Stimulated activated CD4-positive, alpha-beta T cell treated with anti-CD3 and anti-CD28 coated beads, Interleukin-12 subunit alpha, Interleukin-12 subunit beta, amount 100 ng/mL, for 48 hours (primary cell): ENCODE measurements around the gene PLN.

ENCODE experiments used
- DNase-seq, 3 donors: peaks; one replicate each; pipeline ENCODE4 v3.0.0-alpha.2; 2020; ENCODE audit warnings: low read depth in 2 of 3, low spot score in 1 of 3

PLN gene

DNA sequence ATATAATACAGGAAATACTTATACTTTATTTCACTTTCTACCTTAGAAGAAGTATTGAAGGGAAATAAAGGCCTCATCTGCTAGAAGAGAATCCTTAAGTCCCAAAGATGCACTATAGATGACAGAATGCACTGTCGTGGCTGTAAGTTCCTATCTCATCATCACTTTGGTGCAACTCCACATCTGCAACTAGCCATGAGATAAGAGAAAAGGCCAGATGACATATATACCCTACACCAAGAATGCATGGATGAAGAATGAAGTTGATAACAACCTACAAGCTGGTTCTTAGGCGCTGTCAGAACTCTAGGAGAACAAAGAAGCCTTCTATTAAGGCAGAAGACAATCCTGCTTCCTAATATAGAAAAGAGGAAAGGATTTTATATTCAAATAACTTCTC is 11.6 kb upstream of the PLN start:
- no peak for DNase-seq

DNA sequence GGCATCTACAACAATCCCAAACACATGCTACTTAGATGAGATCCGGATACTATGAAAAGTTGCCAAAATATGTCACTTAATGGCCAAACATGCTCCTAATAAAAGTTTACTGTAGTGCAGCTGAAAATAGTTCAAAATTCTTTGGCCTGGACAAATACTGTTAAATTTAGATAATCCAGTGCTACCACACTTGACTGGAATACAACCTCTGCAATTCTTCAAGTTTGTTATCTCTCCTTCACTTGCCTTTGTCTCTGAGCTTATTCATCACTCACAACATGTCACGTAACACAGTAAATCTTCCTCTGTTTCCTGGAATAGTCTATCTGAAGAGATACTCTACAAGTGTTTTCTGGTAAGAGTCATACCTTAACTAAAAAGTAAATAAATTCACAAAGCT is 10.5 kb upstream of the PLN start:
- no peak for DNase-seq

DNA sequence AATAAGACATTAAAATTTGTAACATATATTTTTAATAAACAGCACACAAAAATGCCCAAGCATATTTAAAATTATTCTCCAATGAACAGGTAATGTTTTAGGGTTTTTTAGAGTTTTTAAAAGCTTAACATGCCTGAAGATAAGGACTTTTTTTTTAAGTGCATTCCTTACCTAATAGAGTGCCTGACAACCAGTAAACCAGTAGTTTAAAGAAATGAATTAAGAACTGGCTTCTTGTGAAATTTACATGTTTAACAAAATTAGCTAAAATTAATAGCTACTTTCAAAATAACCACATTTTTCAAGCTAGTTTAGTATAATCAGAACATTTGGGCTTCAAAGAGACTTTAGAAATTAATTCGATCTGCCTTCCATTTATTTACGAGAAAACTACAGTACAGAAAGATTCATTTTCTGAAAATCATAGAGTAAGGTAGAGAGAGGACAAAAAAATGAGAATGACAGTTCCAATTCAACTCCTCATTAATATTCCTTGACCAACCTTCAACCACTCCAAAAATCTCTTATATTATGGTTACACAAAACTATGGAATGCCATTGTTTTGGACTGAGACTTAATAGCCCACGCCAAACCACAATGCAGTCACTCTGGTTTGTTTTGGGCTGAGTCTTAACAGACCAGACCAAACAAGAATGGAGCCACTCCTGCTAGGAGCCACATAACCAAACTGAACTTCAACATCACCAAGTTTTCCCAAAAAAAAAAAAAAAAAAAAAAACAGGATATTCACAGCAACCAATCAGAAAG is 5.7 kb upstream of the PLN start:
- no peak for DNase-seq

DNA sequence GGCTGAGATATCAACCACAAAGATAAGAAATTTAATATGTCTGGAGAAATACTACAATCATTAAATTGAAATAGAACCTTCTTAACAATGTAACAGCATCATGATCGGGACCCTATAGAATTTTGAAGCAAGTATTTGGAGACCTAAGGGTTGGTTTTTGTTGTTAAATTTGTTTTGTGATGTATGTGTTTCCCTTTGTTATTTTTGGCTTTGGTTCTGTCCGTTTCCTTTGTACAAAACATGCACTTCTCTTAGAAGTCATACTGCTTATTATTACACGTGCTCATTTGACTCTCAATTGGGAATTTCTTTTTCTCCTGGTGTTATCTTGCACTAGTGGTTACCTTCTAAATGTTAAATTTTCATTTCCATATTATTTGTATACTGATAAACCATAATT is 4.0 kb upstream of the PLN start:
- DNase-seq: no peak

DNA sequence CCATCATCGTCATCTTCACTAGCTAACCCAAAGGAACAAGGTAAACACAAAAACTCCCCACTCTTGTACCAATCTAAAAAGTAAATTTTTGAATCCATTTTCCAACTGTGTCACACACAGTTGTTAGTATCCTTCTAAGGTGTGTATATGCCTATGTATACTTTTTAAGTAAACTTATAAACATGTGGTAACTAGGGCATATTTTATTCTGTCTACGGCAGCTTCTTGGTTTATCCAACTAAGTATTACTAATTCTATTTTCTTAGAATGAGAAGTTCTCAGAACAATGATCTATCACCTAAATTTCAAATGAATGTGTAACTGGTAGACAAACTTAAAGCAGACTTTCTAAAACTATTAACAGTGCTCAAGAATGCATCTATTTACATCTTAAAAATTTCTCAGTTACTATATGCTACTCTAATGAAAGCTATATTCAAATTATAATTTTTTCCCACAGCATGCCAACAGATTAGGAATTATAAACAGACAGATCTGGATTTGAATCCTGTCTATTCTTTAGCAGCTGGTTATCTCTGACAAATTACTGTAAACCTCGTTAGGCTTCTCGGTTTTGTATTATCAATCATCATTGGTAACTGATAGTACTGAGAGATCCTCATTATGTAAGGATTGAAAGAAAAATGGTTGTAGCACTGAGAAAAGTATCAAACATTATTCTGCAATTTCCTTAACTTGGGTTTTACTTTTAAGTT is 1.8 kb upstream of the PLN start:
- no peak for DNase-seq

DNA sequence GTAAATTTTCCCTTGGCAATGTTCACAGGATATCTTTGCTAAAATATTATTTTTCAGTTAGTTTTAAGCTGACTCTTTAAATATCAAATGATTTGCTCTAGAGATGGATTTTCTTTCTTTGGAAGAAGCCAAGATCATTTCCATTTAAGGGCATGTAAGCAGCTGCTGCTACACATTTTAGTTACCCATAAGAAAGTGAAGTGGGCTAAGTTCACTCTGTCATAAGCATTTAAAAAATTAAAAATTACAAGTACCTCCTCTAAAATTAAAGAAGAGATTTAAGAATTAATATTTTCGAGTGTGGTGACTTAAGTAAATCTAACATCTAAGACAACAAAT is 1.2 kb upstream of the PLN start:
- no peak for DNase-seq

DNA sequence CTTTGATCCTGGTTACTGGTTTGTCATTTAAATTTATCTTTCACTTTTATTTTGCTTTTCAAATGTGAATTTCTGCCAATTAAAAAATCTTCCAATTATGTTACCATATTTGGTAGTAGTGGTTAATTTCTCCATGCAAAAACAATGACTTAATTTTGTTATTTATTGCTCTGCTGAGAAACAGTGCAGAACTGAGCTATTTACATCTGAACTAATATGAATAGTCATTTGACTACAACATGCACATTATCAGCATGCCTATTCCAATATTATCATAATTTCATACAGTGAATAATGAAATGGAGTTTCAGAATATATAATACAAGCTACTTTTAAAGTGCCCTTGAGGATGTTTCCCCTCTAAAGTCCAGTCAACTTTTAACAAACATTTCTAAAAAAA is 517 bp downstream of the PLN start:
- no peak for DNase-seq

DNA sequence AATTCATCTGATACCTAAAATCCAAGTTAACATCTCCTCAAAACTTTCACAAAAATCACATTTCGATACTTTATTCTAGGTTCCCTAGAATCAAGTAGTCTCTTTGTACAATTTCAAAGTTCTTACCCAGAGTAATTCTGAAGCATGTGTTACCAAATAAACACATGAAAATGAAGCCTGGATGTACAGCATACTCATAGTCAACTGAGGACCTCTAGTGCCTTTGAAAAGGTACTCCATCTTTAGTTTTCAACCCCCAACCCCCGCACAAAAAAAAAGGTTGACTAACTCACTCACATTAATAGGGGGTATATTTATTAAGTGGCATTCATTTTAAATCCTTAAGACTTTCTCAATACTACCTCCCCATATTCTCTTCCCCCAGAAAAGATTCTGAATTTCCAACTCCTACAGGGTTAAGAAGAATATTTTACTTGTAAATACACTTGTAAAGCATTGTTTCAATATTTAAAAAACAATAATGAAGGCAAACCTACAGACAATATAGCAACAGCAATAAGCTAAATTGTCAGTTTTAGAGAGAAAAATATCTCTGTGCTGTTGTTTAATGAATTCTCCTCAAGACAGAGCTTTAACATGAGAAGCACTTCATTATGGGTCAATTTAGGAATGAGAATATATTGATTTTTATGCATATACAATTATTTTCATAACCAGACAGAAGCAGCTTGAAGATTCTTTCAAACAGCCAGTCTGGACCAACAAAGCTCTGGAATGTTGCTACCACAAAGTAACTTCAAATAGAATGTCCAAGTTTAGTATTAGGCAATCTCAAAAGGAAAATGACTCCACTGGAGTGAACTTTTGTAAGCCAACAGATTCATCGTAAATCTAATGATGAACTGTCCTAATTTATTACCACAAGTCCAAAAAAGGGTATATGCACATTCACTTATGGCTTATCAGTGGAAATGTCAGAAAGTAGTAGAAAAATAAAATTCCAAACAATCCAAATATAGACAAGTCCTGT is 3.3 kb downstream of the PLN start:
- DNase-seq: no peak

DNA sequence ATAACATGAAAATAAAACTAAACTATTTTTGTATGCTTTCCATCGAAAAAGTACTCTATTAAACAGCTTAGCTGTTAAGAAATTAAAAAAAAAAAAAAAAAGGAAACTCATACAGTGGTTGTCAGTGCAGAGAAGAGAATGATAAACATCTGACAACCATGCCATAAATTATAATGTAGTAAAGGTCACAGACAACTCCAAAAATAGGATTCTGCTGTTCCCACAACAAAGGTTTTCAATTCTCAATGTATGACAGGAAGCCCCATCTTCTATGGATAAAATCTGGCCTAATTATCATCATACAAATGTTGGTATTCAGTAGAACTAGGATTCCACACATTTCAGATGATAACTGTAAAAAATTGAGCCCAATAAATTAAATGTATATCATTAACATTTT is 5.0 kb downstream of the PLN start:
- no peak for DNase-seq

DNA sequence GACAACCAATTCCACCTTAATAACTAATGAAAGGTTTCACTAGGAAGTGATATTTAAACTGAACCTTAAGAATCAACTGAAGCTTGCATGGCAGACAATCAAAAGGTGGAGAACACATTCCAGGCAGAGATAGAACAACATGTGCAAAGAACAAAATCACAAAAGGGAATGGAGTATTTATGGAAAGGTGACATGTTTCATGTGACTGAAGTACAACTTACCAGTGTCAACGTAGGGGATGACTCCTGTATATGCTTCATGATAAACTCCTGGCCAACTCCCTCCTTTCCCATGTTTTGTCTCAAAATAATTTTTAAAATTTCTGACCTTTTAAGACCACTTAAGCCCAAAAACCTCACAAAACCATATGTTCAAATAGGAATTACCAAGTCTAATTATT is 6.6 kb downstream of the PLN start:
- no peak for DNase-seq

DNA sequence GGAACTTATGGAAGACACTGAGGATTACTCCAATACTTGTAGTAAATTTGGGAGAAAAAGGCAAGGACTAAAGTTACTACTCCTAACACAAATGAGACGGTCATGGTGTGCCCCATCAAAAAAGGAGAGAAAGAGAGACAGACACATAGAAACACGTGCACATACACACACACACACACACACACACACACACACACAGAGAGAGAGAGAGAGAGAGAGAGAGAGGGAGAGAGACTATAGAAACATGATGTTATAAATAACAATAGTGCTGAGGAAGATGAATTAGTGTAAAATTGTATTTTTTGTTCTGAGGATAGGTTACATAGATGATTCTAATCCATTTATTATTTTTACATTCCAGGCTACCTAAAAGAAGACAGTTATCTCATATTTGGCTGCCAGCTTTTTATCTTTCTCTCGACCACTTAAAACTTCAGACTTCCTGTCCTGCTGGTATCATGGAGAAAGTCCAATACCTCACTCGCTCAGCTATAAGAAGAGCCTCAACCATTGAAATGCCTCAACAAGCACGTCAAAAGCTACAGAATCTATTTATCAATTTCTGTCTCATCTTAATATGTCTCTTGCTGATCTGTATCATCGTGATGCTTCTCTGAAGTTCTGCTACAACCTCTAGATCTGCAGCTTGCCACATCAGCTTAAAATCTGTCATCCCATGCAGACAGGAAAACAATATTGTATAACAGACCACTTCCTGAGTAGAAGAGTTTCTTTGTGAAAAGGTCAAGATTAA is 10.5 kb downstream of the PLN start:
- no peak for DNase-seq

DNA sequence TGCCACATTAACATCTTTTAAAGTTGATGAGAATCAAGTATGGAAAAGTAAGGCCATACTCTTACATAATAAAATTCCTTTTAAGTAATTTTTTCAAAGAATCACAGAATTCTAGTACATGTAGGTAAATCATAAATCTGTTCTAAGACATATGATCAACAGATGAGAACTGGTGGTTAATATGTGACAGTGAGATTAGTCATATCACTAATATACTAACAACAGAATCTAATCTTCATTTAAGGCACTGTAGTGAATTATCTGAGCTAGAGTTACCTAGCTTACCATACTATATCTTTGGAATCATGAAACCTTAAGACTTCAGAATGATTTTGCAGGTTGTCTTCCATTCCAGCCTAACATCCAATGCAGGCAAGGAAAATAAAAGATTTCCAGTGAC is 11.6 kb downstream of the PLN start:
- DNase-seq: no peak

DNA sequence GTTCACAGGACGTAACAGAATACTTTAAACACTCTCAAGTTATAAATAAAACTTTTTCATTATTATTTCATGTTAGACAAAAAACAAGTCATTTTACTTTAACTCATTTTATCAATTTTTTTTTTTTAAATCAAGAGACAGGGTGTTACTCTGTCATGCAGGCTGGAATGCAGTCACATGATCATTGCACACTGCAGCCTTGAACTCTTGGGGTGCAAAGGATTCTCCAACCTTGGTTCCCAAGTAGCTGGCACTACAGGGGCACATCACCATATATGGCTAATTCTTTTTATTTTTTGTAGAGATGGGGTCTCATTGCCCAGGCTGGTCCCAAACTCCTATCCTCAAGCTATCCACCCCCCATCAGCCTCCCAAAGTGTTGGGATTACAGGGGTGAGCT is 14.2 kb downstream of the PLN start:
- DNase-seq: no peak

DNA sequence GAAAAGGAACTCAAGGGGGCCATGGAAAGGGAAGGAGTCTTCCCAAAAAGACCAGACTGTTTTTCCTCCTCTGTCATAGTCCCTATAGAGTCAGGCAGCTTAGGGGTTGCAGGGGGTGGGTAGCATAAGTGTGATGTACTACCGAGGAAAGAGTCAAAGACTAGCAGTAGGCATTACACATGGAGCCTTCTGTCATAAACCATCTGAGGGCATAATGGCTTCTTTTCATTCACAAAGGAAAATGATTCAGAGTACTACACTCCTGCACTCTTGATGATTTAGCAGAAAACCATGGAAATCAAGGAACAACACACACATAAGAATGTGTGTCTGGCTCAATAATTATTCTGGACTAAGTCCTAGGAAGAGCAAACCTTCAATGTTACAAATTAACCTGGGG is 14.9 kb downstream of the PLN start:
- DNase-seq: no peak

DNA sequence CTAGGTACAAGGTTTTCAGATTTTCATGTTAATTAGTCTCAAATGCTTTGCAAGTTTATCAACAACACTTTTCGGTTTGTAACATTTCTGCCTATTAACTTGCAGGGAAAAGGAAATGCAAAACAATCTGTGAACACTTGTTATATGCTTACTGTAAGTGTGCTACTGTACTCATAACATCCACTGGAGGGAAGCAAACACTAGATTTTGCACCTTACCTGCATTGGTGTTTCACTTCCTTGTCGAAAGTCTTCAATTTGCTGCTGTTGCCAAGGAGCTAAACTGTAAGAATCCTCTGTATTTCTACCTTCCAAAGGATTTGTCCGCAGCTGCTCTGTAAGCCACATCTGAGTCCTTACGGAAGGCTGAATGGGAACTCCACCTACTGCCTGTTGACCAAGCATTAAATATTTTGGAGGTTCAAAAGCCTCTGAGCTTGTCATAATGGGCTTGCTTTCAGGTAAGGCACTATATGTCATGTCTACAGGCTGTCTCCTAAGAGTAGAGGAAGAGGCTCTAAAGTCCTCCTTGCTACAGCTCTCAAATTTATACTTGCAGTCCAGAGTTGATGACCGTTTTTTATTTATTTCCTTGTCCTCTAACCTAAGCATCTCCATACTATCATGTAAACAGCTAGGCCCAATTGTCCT is 17.3 kb downstream of the PLN start:
- DNase-seq: no peak

DNA sequence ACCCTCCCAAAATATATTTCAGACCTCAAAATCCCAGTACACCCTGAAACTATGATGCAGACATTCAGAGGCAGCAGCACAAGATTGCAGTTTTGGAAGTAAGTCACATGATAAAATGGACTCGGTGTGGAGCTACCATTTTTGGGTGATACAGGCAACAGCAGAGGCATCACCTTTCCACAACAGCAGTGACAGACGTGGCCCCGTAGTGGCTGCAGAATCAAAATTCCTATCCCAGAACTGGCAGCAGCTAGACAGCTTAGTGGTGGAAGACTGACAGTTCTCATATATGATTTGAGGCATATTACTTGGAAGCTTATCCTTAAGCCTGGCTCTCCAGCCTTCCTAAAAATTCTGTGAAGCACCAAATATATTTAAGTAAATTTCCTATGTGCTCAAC is 19.9 kb downstream of the PLN start:
- no peak for DNase-seq

DNA sequence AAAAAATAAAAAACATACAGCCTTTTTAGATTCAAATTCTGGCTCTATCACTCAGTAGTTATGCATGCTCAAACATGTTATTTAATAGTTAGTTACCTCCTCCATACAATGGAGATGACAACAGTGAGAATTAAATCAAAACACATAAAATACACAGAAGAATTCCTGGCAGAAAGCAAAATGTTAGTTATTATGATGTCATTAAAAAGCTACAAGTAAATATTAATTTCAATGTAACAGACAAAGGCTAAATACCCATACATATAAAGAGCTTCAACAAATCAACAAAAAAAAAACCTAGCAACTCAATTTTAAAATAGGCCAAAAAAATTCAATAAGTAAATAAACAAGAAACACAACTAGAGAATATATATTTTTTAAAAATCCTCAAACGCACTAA is 21.4 kb downstream of the PLN start:
- DNase-seq: no peak

DNA sequence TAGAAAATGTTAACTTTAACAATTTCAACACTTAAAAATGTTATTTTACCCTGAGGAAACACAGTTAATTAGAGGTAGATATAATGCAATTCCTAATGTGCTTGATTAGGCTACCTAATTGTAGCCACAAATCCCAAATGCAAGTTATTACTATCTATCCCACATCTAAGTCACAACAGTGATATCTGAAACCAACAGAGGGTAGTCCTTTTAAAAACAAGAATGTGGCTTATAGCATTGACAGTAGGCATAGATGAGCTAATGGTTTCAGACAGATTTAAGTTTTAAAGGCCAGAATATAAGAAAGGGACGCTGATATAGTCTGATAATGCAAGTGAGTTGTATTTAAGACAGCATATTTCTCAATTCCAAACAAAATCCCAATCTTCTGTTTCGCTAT is 23.0 kb downstream of the PLN start:
- no peak for DNase-seq

DNA sequence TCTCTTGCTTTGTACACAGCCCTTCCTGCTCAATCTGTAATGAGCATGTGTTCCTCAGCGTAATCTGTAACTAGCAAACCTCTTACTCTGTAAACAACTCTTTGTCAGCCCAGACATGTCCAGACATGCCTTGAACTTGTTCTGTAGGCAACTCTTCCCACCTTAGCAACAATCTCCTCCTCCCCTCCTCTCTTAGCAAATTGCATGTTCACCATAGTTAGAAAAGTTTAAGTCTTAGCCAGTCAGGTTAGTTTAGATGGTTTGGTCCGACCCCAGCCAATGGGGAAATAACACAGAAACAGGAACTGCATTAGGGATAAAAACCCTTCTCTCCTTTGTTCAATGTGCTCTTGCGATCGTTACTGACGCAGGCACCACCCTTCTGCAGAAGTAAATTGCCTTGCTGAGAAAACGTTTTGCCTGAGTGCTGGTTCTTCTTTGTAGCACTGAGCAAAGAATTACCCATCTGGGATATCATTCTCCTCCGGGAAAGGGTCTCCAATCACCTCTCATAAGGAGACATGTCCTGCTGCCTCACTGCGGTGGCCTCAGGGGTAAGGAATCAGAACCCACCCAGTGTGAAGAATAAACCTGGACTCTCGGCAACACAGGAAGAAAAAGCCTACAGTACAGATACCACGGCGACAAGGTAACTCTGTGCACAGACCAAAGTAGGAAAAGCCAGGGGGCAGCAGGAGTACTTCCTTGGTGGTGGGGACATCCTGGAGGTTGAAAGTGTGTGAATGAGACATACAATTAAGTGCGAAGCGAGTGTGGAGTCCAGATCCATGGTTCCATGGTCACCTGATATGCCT is 26.2 kb downstream of the PLN start:
- no peak for DNase-seq

DNA sequence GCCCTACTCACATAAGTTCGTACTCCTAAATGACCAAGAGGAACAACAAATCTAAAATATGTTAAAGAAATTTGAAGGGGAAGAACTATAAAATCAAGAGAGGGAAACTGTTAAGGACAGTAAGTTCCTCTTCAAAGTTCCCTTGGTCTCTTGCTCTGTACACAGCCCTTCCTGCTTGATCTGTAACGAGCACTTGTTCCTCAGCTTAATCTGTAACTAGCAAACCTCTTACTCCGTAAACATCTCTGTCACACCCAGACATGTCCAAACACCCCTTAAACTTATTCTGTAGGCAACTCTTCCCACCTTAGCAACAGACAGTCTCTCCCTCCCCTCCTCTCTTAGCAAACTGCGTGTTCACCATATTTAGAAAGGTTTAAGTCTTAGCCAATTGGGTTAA is 29.9 kb downstream of the PLN start:
- DNase-seq: no peak
